Measurements from ENCODE around the gene MBP.

Gene MBP

GRCh38 chr18:77133835-77134496, 1.4 kb upstream of the MBP start:
- no peak for DNase-seq (ENCODE audit: low spot score)

GRCh38 chr18:77133051-77133834, 660 bp upstream of the MBP start:
- DNase-seq (ENCODE audit: low spot score), result no peak

GRCh38 chr18:77131652-77132368, 773 bp downstream of the MBP start:
- no peak for DNase-seq (ENCODE audit: low spot score)

- DNase-seq (ENCODE audit: low spot score), result no peak
Observed at GRCh38 chr18:77131100-77131651, 1.4 kb downstream of the MBP start.

- DNase-seq (ENCODE audit: low spot score), result no peak
Observed at GRCh38 chr18:77130229-77131099, 2.1 kb downstream of the MBP start.

- DNase-seq (ENCODE audit: low spot score), result no peak
Observed at GRCh38 chr18:77129150-77129551, 3.4 kb downstream of the MBP start.

GRCh38 chr18:77127769-77128671, 4.6 kb downstream of the MBP start:
- peak; percentile 17 for DNase-seq (ENCODE audit: low spot score)

- DNase-seq (ENCODE audit: low spot score), result no peak
Observed at GRCh38 chr18:77124452-77124922, 8.1 kb downstream of the MBP start.

GRCh38 chr18:77123320-77124231, 9.0 kb downstream of the MBP start:
- no peak for DNase-seq (ENCODE audit: low spot score)

- DNase-seq (ENCODE audit: low spot score), result no peak
Observed at GRCh38 chr18:77121523-77121922, 11.1 kb downstream of the MBP start.

GRCh38 chr18:77119851-77120491, 12.6 kb downstream of the MBP start:
- no peak for DNase-seq (ENCODE audit: low spot score)

GRCh38 chr18:77119101-77119850, 13.3 kb downstream of the MBP start:
- DNase-seq (ENCODE audit: low spot score), result no peak

- no peak for DNase-seq (ENCODE audit: low spot score)
Observed at GRCh38 chr18:77118256-77119090, 14.1 kb downstream of the MBP start.

GRCh38 chr18:77116201-77117080, 16.1 kb downstream of the MBP start:
- DNase-seq (ENCODE audit: low spot score), result no peak

- DNase-seq (ENCODE audit: low spot score), result no peak
Observed at GRCh38 chr18:77115192-77115953, 17.2 kb downstream of the MBP start.
